Activated naive CD8-positive, alpha-beta T cell treated with anti-CD3 and anti-CD28 coated beads for 36 hours (primary cell): ENCODE measurements around the gene MS4A10. TPM values are rescaled to one million over a fixed set of nuclear protein-coding genes. Genes with fewer than 3 reads are reported as not detected.

ENCODE experiments used
- DNase-seq: peaks from one replicate; pipeline ENCODE4 v3.0.0; 2021
- H3K27ac Mint-ChIP-seq: one replicate; pipeline ENCODE4 v1.8.0; 2022; ENCODE audit warnings: mild to moderate bottlenecking, moderate library complexity, mixed read lengths
- H3K27me3 Mint-ChIP-seq: one replicate; pipeline ENCODE4 v1.8.0; 2022; ENCODE audit warnings: mild to moderate bottlenecking, mixed read lengths
- H3K36me3 Mint-ChIP-seq: one replicate; pipeline ENCODE4 v1.8.0; 2021; ENCODE audit warnings: mild to moderate bottlenecking, mixed read lengths
- H3K4me1 Mint-ChIP-seq: one replicate; pipeline ENCODE4 v1.8.0; 2021; ENCODE audit warnings: mixed read lengths
- H3K4me3 Mint-ChIP-seq: one replicate; pipeline ENCODE4 v1.8.0; 2022; ENCODE audit warnings: mild to moderate bottlenecking, moderate library complexity, mixed read lengths
- H3K9me3 Mint-ChIP-seq: one replicate; pipeline ENCODE4 v1.8.0; 2022; ENCODE audit warnings: mixed read lengths
- total RNA-seq, 2 experiments: library from RNA; stranded (reverse); gene quantifications; one replicate each; pipeline ENCODE4 v1.2.3, GENCODE V29; 2021

The MS4A10 gene
- total RNA-seq, 2 experiments from 2014 or later: not detected

DNA sequence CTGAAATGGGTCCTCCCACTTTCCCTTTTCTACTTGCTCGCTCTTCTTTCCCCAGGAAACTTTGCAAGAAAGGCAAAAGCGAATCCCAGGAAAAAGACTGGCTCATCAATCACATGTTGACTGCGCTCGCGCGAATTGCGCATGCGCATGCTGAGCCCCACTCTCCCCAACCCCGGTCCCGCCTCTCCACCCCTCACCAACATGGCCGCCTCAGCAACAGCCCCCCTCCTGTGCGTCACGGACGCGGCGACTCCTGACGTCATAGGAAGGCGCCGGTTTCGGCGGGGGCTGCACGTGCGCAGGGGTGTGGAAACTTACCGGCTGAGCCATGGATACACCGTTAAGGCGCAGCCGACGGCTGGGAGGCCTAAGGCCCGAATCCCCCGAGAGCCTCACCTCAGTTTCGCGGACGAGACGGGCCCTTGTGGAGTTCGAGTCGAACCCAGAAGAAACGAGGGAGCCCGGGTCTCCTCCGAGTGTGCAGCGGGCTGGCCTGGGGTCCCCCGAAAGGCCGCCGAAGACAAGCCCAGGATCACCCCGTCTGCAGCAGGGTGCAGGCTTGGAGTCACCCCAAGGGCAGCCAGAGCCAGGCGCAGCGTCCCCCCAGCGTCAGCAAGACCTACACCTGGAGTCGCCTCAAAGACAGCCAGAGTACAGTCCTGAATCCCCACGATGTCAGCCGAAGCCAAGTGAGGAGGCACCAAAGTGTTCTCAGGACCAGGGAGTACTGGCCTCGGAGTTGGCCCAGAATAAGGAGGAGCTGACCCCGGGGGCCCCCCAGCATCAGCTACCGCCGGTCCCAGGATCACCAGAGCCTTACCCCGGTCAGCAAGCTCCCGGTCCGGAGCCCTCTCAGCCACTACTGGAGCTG lies 56.9 kb downstream of the MS4A10 start, which contains the start of gene CCDC86:
CCDC86 (plus strand) TSS at position 317 of the 871 bp plus-strand sequence; CDS start at position 329, 12 bp downstream.
- Mint-ChIP-seq H3K4me3 (peak within 1 kb of the TSS; percentile 89), H3K4me1 (peaks cover 36% of the 10 kb centered on the region), H3K9me3 (no peaks in the 10 kb centered on the region), H3K27ac (peak within 1 kb of the TSS; percentile 95), H3K27me3 (no peaks in the 10 kb centered on the region), H3K36me3 (peaks cover 39% of the 10 kb centered on the region)
- DNase-seq: peak; percentile 98

DNA sequence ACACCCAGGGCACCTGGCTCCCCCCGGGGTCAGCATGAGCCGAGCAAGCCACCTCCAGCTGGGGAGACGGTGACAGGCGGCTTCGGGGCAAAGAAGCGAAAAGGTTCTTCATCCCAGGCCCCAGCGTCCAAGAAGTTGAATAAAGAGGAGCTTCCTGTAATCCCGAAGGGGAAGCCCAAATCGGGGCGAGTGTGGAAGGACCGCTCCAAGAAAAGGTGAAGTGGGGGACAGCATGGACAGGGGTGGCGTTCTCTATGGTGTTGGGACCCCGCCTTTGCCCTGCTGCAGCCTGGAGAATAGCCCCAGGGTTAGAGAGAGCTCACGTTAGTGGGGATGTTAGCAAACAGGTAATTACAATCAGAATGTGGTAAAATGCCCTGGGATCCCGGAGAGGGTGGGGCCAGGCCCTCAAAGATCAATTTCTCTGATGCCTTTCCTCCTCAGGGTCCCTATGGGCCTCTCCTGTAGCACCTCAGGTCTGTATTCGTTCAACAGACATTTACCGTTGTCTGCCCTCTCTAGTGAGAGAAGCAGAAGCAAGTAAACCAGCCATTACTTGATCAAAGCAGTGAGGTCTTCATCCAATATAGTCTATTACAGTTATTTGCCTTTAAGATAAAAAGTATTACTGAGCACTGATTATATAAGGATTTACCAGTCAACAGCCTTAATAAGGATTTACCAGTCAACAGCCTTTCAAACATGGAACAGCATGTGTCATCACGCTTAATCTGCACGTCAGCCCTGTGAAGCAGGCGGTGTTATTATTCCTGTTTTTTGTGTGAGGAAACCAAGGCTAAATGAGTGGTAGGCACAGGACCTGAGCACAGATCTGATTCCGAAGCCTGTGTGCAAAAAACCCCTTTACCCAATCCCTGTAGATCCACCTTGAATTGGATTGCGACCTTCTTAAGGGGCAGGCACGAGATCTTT lies 57.8 kb downstream of the MS4A10 start:
- H3K9me3 Mint-ChIP-seq: no peaks in the 10 kb centered on the region
- H3K27ac Mint-ChIP-seq: peak overlapping the region; percentile 95
- H3K4me1 Mint-ChIP-seq: peaks cover 36% of the 10 kb centered on the region
- H3K4me3 Mint-ChIP-seq: peak overlapping the region; percentile 89
- H3K27me3 Mint-ChIP-seq: no peaks in the 10 kb centered on the region
- peaks cover 39% of the 10 kb centered on the region for H3K36me3 Mint-ChIP-seq
- no peak for DNase-seq

DNA sequence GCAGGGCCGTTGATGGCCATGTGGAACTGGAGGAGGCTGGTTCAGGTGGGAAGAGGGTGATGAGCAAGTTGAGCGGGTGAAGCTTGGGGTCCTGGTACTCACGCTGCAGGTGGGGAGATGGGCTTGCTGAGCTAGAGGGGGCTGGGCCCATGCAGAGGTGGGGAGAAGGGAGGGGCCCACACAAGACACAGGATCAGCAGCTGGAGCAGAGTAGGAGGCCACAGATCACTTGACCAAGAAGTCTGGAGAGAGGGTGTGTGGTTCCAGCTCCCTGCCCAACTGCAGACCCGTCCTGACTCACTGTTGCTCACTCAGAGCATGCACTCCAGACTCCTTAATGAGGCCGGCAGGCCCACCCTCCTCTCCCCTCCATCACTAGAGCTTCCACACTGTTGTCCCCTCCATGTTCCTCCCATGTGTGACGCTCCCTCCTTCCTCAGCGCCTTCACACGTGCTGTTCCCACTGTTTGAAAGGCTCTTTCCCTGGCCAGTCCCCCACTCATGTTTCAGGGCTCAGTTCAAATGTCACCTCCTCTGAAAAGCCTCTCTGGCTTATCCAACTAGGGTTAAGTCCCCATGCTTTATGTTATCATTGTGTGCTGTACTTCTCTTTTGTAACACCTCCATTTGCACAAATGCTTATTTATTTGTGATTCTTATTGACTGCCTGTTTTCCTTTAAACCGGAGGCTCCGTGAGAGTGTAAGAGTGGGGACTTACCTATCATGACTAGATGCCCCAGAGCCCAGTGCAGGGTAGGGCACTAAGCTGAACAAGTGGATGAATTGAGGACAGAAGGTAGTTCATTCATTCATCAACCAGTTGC lies 59.1 kb downstream of the MS4A10 start:
- H3K36me3 Mint-ChIP-seq: peaks cover 39% of the 10 kb centered on the region
- peak overlapping the region; percentile 50 for H3K27ac Mint-ChIP-seq
- H3K4me3 Mint-ChIP-seq: peak overlapping the region; percentile 89
- H3K27me3 Mint-ChIP-seq: no peaks in the 10 kb centered on the region
- DNase-seq: no peak
- peaks cover 36% of the 10 kb centered on the region for H3K4me1 Mint-ChIP-seq
- no peaks in the 10 kb centered on the region for H3K9me3 Mint-ChIP-seq

DNA sequence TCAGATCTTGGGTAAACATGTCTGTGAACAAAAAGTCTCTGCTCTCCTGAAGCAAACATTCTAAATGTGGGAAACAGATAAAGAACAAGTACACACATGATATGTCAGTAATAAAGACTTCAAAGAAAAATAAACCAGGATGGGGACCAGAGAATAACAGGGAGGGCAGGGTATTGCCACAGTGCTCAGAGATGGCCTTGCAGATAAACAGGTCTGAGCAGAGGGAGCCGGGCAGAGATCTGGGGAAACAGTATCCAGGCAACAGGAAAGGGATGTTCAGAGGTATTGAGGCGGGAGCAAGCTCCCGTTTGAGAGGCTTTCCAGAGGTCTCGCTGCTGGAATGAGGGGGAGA lies 59.7 kb downstream of the MS4A10 start:
- Mint-ChIP-seq H3K4me1 (peaks cover 36% of the 10 kb centered on the region), H3K27me3 (no peaks in the 10 kb centered on the region), H3K36me3 (peaks cover 39% of the 10 kb centered on the region), H3K27ac (peak overlapping the region; percentile 1), H3K9me3 (no peaks in the 10 kb centered on the region), H3K4me3 (peak overlapping the region; percentile 89)
- DNase-seq: no peak

DNA sequence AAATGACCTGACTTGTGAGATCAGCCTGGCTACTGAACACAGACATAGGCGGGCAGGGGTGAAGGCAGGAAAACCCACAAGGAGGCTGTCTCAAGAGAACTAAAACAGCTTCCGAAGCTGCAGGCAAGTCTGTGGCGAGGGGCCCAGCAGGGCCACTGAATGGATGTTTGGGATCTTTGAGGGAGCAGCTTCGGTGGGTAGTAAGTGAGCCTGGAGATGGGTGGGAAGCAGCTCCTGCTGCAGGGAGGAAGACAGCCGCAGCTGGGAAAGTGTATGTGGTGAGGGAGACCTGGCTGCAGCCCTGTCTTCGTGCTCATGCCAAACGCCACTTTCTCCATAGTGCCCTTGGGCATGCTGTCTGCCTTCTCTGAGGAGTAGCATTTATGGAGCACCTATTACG lies 60.2 kb downstream of the MS4A10 start:
- DNase-seq: no peak
- Mint-ChIP-seq H3K9me3 (no peaks in the 10 kb centered on the region), H3K4me3 (peak overlapping the region; percentile 89), H3K36me3 (peaks cover 42% of the 10 kb centered on the region), H3K27me3 (no peaks in the 10 kb centered on the region), H3K27ac (no peak overlapping the region), H3K4me1 (peaks cover 36% of the 10 kb centered on the region)

DNA sequence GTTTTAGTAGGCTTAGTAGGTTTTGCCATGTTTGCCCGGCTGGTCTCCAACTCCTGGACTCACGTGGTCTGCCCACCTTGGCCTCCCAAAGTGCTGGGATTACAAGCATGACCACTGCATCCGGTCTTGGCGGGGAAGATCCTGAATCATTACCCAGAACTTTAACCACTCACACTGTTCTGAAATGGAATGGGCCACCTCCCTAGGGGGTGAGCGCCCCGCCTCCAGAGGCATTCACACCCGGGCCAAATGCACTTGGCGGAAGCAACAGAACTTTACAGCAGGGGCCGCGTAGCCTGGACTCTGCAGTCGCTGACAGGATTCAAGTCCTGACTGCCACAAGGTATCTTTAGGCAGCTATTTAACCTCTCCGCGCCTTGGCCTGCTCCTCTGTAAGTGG lies 62.1 kb downstream of the MS4A10 start:
- H3K4me1 Mint-ChIP-seq: peaks cover 28% of the 10 kb centered on the region
- H3K9me3 Mint-ChIP-seq: no peaks in the 10 kb centered on the region
- H3K4me3 Mint-ChIP-seq: no peak overlapping the region
- H3K27me3 Mint-ChIP-seq: no peaks in the 10 kb centered on the region
- no peak for DNase-seq
- H3K27ac Mint-ChIP-seq: no peak overlapping the region
- peaks cover 55% of the 10 kb centered on the region for H3K36me3 Mint-ChIP-seq

DNA sequence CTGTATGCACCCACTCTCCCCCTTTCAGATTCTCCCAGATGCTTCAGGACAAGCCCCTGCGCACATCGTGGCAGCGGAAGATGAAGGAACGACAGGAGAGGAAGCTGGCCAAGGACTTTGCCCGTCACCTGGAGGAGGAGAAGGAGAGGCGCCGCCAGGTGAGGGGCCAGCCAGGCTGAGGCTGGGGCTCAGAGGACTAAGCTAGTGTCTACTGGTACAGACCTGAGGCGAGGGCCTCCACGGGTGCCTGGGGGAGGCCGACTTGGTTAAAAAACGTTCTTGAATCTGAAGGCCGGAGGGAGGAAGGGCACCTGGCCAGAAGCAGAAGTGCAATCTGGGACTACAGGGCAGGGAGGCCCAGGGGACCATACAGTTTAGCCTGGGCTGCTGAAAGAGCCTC lies 62.8 kb downstream of the MS4A10 start:
- Mint-ChIP-seq H3K4me1 (peaks cover 28% of the 10 kb centered on the region), H3K4me3 (no peak overlapping the region), H3K36me3 (peaks cover 49% of the 10 kb centered on the region), H3K27ac (no peak overlapping the region), H3K9me3 (no peaks in the 10 kb centered on the region), H3K27me3 (no peaks in the 10 kb centered on the region)
- DNase-seq: no peak

DNA sequence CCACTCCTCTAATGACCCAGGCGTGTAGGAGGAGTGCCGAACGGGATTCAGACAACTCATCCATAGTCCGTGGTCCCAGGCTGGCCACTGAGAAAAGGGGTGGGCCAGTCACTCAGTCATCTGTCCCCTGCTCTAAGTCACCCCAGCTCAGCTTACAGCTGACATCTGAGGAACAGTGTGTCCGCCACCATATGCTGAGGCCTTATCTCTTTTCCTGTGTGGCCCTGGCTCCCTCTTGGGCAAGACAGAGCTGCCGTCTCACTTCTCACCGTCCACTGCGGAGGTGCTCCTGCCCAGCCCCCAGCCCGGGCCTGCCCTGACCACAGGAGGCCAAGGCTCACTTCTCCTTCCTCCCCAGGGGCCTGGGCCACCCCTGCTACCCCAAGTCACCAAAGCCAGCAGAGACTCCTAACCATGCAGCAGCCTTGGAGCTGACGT lies 63.6 kb downstream of the MS4A10 start:
- H3K4me3 Mint-ChIP-seq: no peak overlapping the region
- H3K27me3 Mint-ChIP-seq: no peaks in the 10 kb centered on the region
- peaks cover 20% of the 10 kb centered on the region for H3K4me1 Mint-ChIP-seq
- no peak overlapping the region for H3K27ac Mint-ChIP-seq
- peaks cover 43% of the 10 kb centered on the region for H3K36me3 Mint-ChIP-seq
- no peak for DNase-seq
- no peaks in the 10 kb centered on the region for H3K9me3 Mint-ChIP-seq

DNA sequence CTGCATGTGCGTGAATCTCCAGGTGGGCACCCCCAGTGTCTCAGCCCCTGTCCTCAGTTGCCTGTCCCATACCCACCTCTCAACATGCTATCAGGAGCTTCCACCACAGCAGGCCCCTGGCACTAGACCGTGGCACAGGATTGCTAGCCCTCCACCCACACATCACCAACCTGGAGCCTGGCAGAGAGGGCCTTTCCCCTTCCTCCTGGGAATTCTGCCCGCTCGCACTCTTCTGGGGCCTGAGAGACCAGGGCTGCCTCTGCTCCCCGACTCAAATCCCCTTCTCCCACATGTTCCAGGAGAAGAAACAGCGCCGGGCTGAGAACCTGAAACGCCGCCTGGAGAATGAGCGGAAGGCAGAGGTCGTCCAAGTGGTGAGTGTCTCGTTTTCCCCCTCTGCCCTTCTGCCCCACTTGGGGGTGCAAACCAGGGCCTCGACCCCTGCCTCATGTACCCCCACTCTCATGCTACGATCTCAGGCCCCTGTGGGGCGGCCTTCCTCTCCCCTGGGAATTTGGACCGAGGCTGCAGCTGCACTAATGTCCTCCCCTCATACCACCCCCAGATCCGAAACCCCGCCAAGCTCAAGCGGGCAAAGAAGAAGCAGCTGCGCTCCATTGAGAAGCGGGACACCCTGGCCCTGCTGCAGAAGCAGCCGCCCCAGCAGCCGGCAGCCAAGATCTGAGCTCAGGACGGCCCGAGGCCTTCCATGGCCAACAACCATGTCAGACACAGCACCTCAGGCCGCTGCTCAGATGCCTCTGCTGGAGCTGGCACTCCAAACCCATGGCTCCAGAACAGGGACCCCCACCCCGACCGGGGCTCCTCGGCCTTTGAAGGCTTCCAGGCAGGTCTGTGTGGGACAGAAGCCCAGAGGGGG lies 64.7 kb downstream of the MS4A10 start:
- Mint-ChIP-seq H3K9me3 (no peaks in the 10 kb centered on the region), H3K4me3 (no peak overlapping the region), H3K36me3 (peaks cover 32% of the 10 kb centered on the region), H3K27me3 (no peaks in the 10 kb centered on the region), H3K27ac (no peak overlapping the region), H3K4me1 (peaks cover 12% of the 10 kb centered on the region)
- DNase-seq: no peak

Other genes with a start within 250 kb of the MS4A10 start
- gene MS4A8, start 85.7 kb upstream of the MS4A10 start, total RNA-seq: not detected
- gene MS4A18, start 60.6 kb upstream of the MS4A10 start, total RNA-seq: not detected
- not detected for gene MS4A15, start 28.5 kb upstream of the MS4A10 start, total RNA-seq
- 10 to 100 TPM; 94.4 to 96.3 TPM for gene CCDC86, start 56.8 kb downstream of the MS4A10 start, total RNA-seq
- gene PTGDR2, start 70.6 kb downstream of the MS4A10 start, total RNA-seq: under 1 TPM; 0.12 to 0.16 TPM
- not detected for gene ZP1, start 82.2 kb downstream of the MS4A10 start, total RNA-seq
- 100 to 1,000 TPM; 209 to 213 TPM for gene PRPF19, start 121.3 kb downstream of the MS4A10 start, total RNA-seq
- 100 to 1,000 TPM; 109 to 113 TPM for gene TMEM109, start 128.8 kb downstream of the MS4A10 start, total RNA-seq
- gene TMEM132A, start 139.1 kb downstream of the MS4A10 start, total RNA-seq: 1 to 10 TPM; 1.3 to 1.4 TPM
- 1 to 10 TPM; 6.3 to 6.9 TPM for gene SLC15A3, start 166.8 kb downstream of the MS4A10 start, total RNA-seq
- 100 to 1,000 TPM; 167 to 169 TPM for gene CD6, start 186.3 kb downstream of the MS4A10 start, total RNA-seq